GM12872 (cell line): Measurements from ENCODE around the gene PPP4R1.

Source experiments
- CTCF ChIP-seq: IDR thresholded peaks from 3 replicates; pipeline ENCODE4 v1.5.1; 2011; ENCODE audit warnings: low read depth, mild to moderate bottlenecking, low read length, moderate library complexity; ENCODE audit not compliant: insufficient read depth

The PPP4R1 gene

GRCh38 chr18:9599328-9599727, 15.0 kb downstream of the PPP4R1 start:
- no peak for TF ChIP-seq CTCF

- no peak for TF ChIP-seq CTCF
Observed at GRCh38 chr18:9597609-9598008, 16.8 kb downstream of the PPP4R1 start.

GRCh38 chr18:9596843-9597526, 17.4 kb downstream of the PPP4R1 start:
- TF ChIP-seq CTCF = no peak

- no peak for TF ChIP-seq CTCF
Observed at GRCh38 chr18:9596226-9596625, 18.1 kb downstream of the PPP4R1 start.

GRCh38 chr18:9594823-9595596, 19.3 kb downstream of the PPP4R1 start:
- TF ChIP-seq CTCF = no peak

- no peak for TF ChIP-seq CTCF
Observed at GRCh38 chr18:9587924-9588323, 26.4 kb downstream of the PPP4R1 start.

- TF ChIP-seq CTCF = no peak
Observed at GRCh38 chr18:9586814-9587213, 27.5 kb downstream of the PPP4R1 start.
